IPS DF 6.9 (cell line): ENCODE results near the gene SPRR2F.
A peak's percentile ranks its signal among the peaks of the same experiment; 100 is the strongest.
"Not testable (repeated sequence)": the region's sequence is repeated elsewhere in the genome, so short reads cannot be mapped to it uniquely, and the experiment has no call there.

Experiments
- DNase-seq: peaks from one replicate; pipeline ENCODE4 v3.0.0-alpha.2; 2013; ENCODE audit warnings: low read depth, low spot score
- H3K27ac ChIP-seq: one replicate; pipeline ENCODE4 v1.5.1; 2013; ENCODE audit warnings: low read length, control low read depth
- H3K27me3 ChIP-seq: 2 replicates; pipeline ENCODE4 v1.6.1; 2013; ENCODE audit warnings: mild to moderate bottlenecking, low read length; ENCODE audit not compliant: control insufficient read depth, insufficient read depth
- H3K36me3 ChIP-seq: 2 replicates; pipeline ENCODE4 v1.6.1; 2013; ENCODE audit warnings: low read length; ENCODE audit not compliant: control insufficient read depth, insufficient read depth
- H3K4me1 ChIP-seq: 2 replicates; pipeline ENCODE4 v1.6.1; 2013; ENCODE audit warnings: low read length; ENCODE audit not compliant: control insufficient read depth, insufficient read depth
- H3K4me3 ChIP-seq: 2 replicates; pipeline ENCODE4 v1.5.1; 2013; ENCODE audit warnings: mild to moderate bottlenecking, low read length
- H3K9me3 ChIP-seq: 2 replicates; pipeline ENCODE4 v1.6.1; 2013; ENCODE audit warnings: low read length, inconsistent platforms; ENCODE audit not compliant: control insufficient read depth, insufficient read depth
- WGBS: extraction: QIAGEN DNeasy Blood & Tissue Kit; methylation state at CpG from one replicate; pipeline ENCODE4 v1.1.7; 2013; ENCODE audit warnings: mixed read lengths, missing lambda C conversion rate; ENCODE audit not compliant: insufficient read length, insufficient coverage; 5-methylcytosine and 5-hydroxymethylcytosine counted together

The SPRR2F gene

GRCh38 chr1:153123793-153124192 lies 10.5 kb upstream of the SPRR2F start:
- not testable (repeated sequence) for H3K27ac ChIP-seq, DNase-seq, H3K4me1 ChIP-seq, H3K27me3 ChIP-seq, H3K9me3 ChIP-seq, H3K4me3 ChIP-seq, H3K36me3 ChIP-seq
- WGBS: no CpG with 5 or more reads among the region's 8 CpGs

GRCh38 chr1:153122831-153123421 lies 9.6 kb upstream of the SPRR2F start:
- H3K4me1 ChIP-seq: no peaks in the 10 kb centered on the region
- H3K9me3 ChIP-seq: no peaks in the 10 kb centered on the region
- no peak overlapping the region for H3K4me3 ChIP-seq
- no peaks in the 10 kb centered on the region for H3K27me3 ChIP-seq
- H3K36me3 ChIP-seq: no peaks in the 10 kb centered on the region
- peak overlapping the region; percentile 97 for H3K27ac ChIP-seq
- WGBS: no CpG with 5 or more reads among the region's 3 CpGs
- DNase-seq: peak; percentile 91

GRCh38 chr1:153120945-153121344 lies 7.6 kb upstream of the SPRR2F start:
- Histone ChIP-seq H3K36me3 (no peaks in the 10 kb centered on the region), H3K9me3 (no peaks in the 10 kb centered on the region), H3K27ac (no peak overlapping the region), H3K4me1 (no peaks in the 10 kb centered on the region), H3K4me3 (no peak overlapping the region), H3K27me3 (no peaks in the 10 kb centered on the region)
- DNase-seq: no peak

- Histone ChIP-seq H3K27ac (no peak overlapping the region), H3K4me1 (no peaks in the 10 kb centered on the region), H3K36me3 (no peaks in the 10 kb centered on the region), H3K27me3 (no peaks in the 10 kb centered on the region), H3K9me3 (no peaks in the 10 kb centered on the region), H3K4me3 (no peak overlapping the region)
- DNase-seq: no peak
- WGBS: no CpG with 5 or more reads among the region's 3 CpGs
These were observed 6.2 kb upstream of the SPRR2F start for GRCh38 chr1:153119491-153119971.

- H3K27ac ChIP-seq, H3K27me3 ChIP-seq, H3K4me3 ChIP-seq, H3K4me1 ChIP-seq, DNase-seq, H3K36me3 ChIP-seq, H3K9me3 ChIP-seq: not testable (repeated sequence)
These were observed 1.9 kb upstream of the SPRR2F start for GRCh38 chr1:153115264-153115663.

GRCh38 chr1:153112454-153112853 lies 862 bp downstream of the SPRR2F start:
- WGBS: no CpG with 5 or more reads among the region's 5 CpGs
- not testable (repeated sequence) for H3K27me3 ChIP-seq

GRCh38 chr1:153100245-153100644 lies 13.1 kb downstream of the SPRR2F start:
- no peak overlapping the region for H3K4me3 ChIP-seq
- H3K9me3 ChIP-seq: no peaks in the 10 kb centered on the region
- H3K36me3 ChIP-seq: no peaks in the 10 kb centered on the region
- no peak for DNase-seq
- WGBS: no CpG with 5 or more reads among the region's 5 CpGs
- H3K27ac ChIP-seq: no peak overlapping the region
- H3K27me3 ChIP-seq: no peaks in the 10 kb centered on the region
- H3K4me1 ChIP-seq: no peaks in the 10 kb centered on the region

More at GRCh38 chr1:153112454-153112853, 862 bp downstream of the SPRR2F start:
- H3K27ac ChIP-seq, H3K36me3 ChIP-seq, H3K9me3 ChIP-seq, DNase-seq, H3K4me3 ChIP-seq, H3K4me1 ChIP-seq: not testable (repeated sequence)

- no peaks in the 10 kb centered on the region for H3K27me3 ChIP-seq
- H3K4me1 ChIP-seq: no peaks in the 10 kb centered on the region
- H3K4me3 ChIP-seq: no peak overlapping the region
- WGBS: no CpG with 5 or more reads among the region's 9 CpGs
- H3K9me3 ChIP-seq: no peaks in the 10 kb centered on the region
- H3K27ac ChIP-seq: no peak overlapping the region
- DNase-seq: no peak
- no peaks in the 10 kb centered on the region for H3K36me3 ChIP-seq
These were observed 13.8 kb downstream of the SPRR2F start for GRCh38 chr1:153099461-153100045.

- no peak overlapping the region for H3K27ac ChIP-seq
- no peaks in the 10 kb centered on the region for H3K9me3 ChIP-seq
- H3K4me1 ChIP-seq: no peaks in the 10 kb centered on the region
- H3K27me3 ChIP-seq: no peaks in the 10 kb centered on the region
- no peak overlapping the region for H3K4me3 ChIP-seq
- no peak for DNase-seq
- H3K36me3 ChIP-seq: no peaks in the 10 kb centered on the region
These were observed 17.6 kb downstream of the SPRR2F start for GRCh38 chr1:153095764-153096163.

- DNase-seq: no peak
- Histone ChIP-seq H3K4me3 (no peak within 1 kb of the TSS), H3K27me3 (no peaks in the 10 kb centered on the region), H3K27ac (no peak within 1 kb of the TSS), H3K9me3 (no peaks in the 10 kb centered on the region), H3K36me3 (no peaks in the 10 kb centered on the region), H3K4me1 (no peaks in the 10 kb centered on the region)
These were observed 18.9 kb downstream of the SPRR2F start, which contains the start of gene SPRR2E for GRCh38 chr1:153094426-153094825. SPRR2E (minus strand) TSS chr1:153094526; CDS start chr1:153093751, 775 bp downstream.

GRCh38 chr1:153087652-153088051 lies 25.7 kb downstream of the SPRR2F start:
- Histone ChIP-seq H3K4me3 (no peak overlapping the region), H3K27ac (no peak overlapping the region), H3K27me3 (no peaks in the 10 kb centered on the region), H3K4me1 (no peaks in the 10 kb centered on the region), H3K36me3 (no peaks in the 10 kb centered on the region), H3K9me3 (no peaks in the 10 kb centered on the region)
- DNase-seq: no peak
- no CpG with 5 or more reads among the region's 1 CpG for WGBS
